Measurements from ENCODE around the gene TAF13.

The TAF13 gene

GRCh38 chr1:109104364-109105151, 28.8 kb upstream of the TAF13 start:
- DNase-seq (ENCODE audit: low spot score): no peak

GRCh38 chr1:109099938-109100773, 24.4 kb upstream of the TAF13 start:
- TF ChIP-seq CTCF (IDR thresholded peaks at IDR 0.05; ENCODE audit: extremely low read depth, missing control alignments): peak; percentile 90
- DNase-seq (ENCODE audit: low spot score): peak; percentile 94

More at GRCh38 chr1:109104364-109105151, 28.8 kb upstream of the TAF13 start:
- no peak for TF ChIP-seq CTCF (IDR thresholded peaks at IDR 0.05; ENCODE audit: extremely low read depth, missing control alignments)

- DNase-seq (ENCODE audit: low spot score): no peak
- TF ChIP-seq CTCF (IDR thresholded peaks at IDR 0.05; ENCODE audit: extremely low read depth, missing control alignments): no peak
Measured at GRCh38 chr1:109096120-109096519, 20.3 kb upstream of the TAF13 start.

GRCh38 chr1:109095631-109096030, 19.8 kb upstream of the TAF13 start:
- no peak for TF ChIP-seq CTCF (IDR thresholded peaks at IDR 0.05; ENCODE audit: extremely low read depth, missing control alignments)

GRCh38 chr1:109094871-109095270, 19.1 kb upstream of the TAF13 start:
- DNase-seq (ENCODE audit: low spot score): no peak
- TF ChIP-seq CTCF (IDR thresholded peaks at IDR 0.05; ENCODE audit: extremely low read depth, missing control alignments): no peak

More at GRCh38 chr1:109095631-109096030, 19.8 kb upstream of the TAF13 start:
- no peak for DNase-seq (ENCODE audit: low spot score)

GRCh38 chr1:109094377-109094803, 18.6 kb upstream of the TAF13 start:
- TF ChIP-seq CTCF (IDR thresholded peaks at IDR 0.05; ENCODE audit: extremely low read depth, missing control alignments): no peak
- DNase-seq (ENCODE audit: low spot score): no peak

- no peak for DNase-seq (ENCODE audit: low spot score)
- no peak for TF ChIP-seq CTCF (IDR thresholded peaks at IDR 0.05; ENCODE audit: extremely low read depth, missing control alignments)
Measured at GRCh38 chr1:109091839-109092193, 16.0 kb upstream of the TAF13 start.

All from GM20000 (cell line).